ENCODE data around the gene VIPR1. TPM values are rescaled to one million over a fixed set of nuclear protein-coding genes. Genes with fewer than 3 reads are reported as not detected.

Gene VIPR1, protein sequence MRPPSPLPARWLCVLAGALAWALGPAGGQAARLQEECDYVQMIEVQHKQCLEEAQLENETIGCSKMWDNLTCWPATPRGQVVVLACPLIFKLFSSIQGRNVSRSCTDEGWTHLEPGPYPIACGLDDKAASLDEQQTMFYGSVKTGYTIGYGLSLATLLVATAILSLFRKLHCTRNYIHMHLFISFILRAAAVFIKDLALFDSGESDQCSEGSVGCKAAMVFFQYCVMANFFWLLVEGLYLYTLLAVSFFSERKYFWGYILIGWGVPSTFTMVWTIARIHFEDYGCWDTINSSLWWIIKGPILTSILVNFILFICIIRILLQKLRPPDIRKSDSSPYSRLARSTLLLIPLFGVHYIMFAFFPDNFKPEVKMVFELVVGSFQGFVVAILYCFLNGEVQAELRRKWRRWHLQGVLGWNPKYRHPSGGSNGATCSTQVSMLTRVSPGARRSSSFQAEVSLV
- 100 to 1,000 TPM in 1 of 4 donors, 10 to 100 TPM in 2, 1 to 10 TPM in 1; 6.3 to 117 (median 26.0) TPM for total RNA-seq

DNA sequence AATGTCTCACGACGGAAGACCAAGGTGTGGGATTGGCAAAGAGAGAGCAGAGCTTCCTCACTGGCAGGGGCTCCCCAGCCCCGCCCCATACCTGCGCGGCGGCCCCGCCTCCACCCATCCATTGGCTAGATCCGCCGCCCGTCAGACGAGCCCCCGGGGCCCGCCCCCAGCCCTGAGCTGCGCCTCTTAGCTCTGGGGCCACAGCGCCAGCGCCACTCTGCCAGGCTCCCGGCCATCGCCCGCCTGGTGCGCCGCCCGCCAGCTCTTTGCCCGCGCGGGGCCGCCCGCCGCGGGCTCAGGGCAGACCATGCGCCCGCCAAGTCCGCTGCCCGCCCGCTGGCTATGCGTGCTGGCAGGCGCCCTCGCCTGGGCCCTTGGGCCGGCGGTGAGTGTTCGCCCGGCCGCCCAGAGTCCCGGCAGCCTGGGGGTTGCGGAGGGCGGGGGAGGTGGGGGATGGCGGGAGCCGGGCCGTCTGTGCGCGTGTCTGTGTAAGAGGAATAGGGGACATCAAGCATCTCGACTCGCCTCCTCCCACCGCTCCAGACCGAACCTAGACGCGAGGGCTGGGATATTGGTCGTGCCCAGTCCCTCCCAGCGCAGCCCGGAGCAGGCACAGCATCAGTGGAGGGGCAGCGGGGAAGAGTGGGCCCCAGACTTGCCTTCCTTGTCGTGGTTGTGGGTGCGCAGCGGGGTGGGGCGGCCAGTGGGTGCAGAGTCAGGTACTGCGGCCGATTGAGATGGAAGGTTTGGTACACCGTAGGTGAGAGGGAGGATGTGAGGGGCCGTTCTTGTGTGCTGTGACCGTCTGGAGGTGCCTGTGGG lies at the start of gene VIPR1:
Gene VIPR1, plus strand, starts transcription at position 215 of the 822 bp plus-strand sequence. Its CDS starts 93 bp downstream, at position 308.
- intact Hi-C loops (cut with DNase I): loop anchor here (2.0 kb wide), 1 partner anchor 40 kb away; no protein-coding TSS in a partner anchor
- peak within 1 kb of the TSS in 1 of 3 donors; percentile 25 for H3K27ac ChIP-seq
- DNase-seq: peak; percentile 92 to 93
- H3K36me3 ChIP-seq: no peaks in the 10 kb centered on the region
- peaks cover 9 to 22% of the 10 kb centered on the region in 2 donors for H3K4me1 ChIP-seq
- TF ChIP-seq POLR2A (IDR thresholded peaks at IDR 0.05): peak in 1 of 2 donors; percentile 83
- TF ChIP-seq, protein P1, sequence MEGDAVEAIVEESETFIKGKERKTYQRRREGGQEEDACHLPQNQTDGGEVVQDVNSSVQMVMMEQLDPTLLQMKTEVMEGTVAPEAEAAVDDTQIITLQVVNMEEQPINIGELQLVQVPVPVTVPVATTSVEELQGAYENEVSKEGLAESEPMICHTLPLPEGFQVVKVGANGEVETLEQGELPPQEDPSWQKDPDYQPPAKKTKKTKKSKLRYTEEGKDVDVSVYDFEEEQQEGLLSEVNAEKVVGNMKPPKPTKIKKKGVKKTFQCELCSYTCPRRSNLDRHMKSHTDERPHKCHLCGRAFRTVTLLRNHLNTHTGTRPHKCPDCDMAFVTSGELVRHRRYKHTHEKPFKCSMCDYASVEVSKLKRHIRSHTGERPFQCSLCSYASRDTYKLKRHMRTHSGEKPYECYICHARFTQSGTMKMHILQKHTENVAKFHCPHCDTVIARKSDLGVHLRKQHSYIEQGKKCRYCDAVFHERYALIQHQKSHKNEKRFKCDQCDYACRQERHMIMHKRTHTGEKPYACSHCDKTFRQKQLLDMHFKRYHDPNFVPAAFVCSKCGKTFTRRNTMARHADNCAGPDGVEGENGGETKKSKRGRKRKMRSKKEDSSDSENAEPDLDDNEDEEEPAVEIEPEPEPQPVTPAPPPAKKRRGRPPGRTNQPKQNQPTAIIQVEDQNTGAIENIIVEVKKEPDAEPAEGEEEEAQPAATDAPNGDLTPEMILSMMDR (IDR thresholded peaks at IDR 0.05): no peak
- WGBS, 2 donors: 18% methylated on average over 10 to 18 of the region's 69 CpGs
- H3K9me3 ChIP-seq: no peaks in the 10 kb centered on the region
- H3K27me3 ChIP-seq: no peaks in the 10 kb centered on the region
- peak within 1 kb of the TSS; percentile 7 to 44 (median 43) for H3K4me3 ChIP-seq (replicated peaks in 1 of 3)

DNA sequence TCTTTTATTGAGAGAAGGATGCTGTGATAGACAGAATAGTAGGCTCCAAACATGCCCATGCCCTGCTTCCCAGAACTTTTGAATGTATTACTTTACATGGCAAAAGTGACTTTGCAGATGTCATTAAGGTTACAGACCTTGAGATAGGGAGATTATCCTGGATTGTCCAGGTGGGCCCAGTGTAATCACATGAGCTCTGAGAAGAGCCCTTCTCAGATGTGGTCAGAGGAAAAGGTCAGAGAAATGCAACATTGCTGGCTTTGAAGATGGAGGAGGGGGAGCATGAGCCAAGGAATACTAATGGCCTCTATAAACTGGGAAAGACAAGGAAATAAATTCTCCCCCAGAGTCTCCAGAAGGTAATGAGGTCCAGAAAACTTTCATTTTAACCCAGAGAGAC lies 46.2 kb upstream of the VIPR1 start:
- no peak overlapping the region for H3K27ac ChIP-seq
- no peaks in the 10 kb centered on the region for H3K27me3 ChIP-seq
- no peaks in the 10 kb centered on the region for H3K36me3 ChIP-seq
- DNase-seq: no peak
- intact Hi-C loops (cut with DNase I): no loop called here
- no peak overlapping the region for H3K4me3 ChIP-seq (replicated peaks in 1 of 3)
- no peak for TF ChIP-seq POLR2A (IDR thresholded peaks at IDR 0.05)
- TF ChIP-seq, protein P1 (IDR thresholded peaks at IDR 0.05): no peak
- no peaks in the 10 kb centered on the region for H3K9me3 ChIP-seq
- no peaks in the 10 kb centered on the region for H3K4me1 ChIP-seq

DNA sequence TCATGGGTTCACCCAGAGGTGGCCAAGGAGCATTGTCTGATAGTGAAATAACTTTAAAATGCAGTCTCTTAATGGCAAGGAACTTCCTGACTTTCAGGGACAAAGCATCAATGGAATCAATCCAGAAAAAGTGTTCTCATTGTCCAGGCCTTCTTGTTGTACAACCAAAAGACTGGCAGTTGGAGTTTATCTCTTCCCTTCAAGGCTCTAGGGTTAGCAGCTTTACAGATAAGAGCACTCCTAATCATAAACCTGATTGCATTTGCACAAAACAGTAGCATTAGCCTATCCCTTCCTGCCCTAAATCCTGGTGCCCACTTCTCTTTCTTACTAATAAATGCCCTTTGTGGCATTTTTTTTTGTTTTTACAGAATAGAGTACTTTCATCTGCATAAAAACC lies 43.3 kb upstream of the VIPR1 start:
- Histone ChIP-seq H3K9me3 (no peaks in the 10 kb centered on the region), H3K36me3 (no peaks in the 10 kb centered on the region), H3K27me3 (no peaks in the 10 kb centered on the region), H3K4me3 (replicated peaks in 1 of 3) (no peak overlapping the region), H3K27ac (no peak overlapping the region), H3K4me1 (no peaks in the 10 kb centered on the region)
- no peak for TF ChIP-seq POLR2A (IDR thresholded peaks at IDR 0.05)
- TF ChIP-seq, protein P1 (IDR thresholded peaks at IDR 0.05): no peak
- DNase-seq: no peak
- intact Hi-C loops (cut with DNase I): no loop called here

DNA sequence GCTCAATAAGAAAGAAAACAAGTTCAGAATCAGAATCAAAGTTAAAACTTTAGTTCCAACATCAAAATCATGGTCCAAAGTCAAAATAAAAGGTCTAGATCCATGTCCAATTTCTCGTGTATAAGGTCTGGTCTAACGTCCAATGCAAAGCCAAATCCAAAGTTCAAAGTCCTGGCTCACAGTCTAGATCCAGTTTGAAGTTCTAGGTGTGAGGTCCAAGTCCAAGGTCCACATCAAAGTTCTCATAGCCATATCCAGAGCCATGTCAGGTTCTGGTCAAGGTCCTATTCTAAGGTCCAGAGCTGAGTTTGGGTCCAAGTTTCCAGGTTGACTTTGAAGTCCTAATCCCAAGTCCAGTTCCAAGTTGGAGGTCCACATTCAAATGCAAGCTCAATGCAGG lies 40.7 kb upstream of the VIPR1 start:
- TF ChIP-seq, protein P1 (IDR thresholded peaks at IDR 0.05): no peak
- no peak for TF ChIP-seq POLR2A (IDR thresholded peaks at IDR 0.05)
- Histone ChIP-seq H3K27me3 (no peaks in the 10 kb centered on the region), H3K4me1 (no peaks in the 10 kb centered on the region), H3K27ac (no peak overlapping the region), H3K4me3 (replicated peaks in 1 of 3) (no peak overlapping the region), H3K9me3 (no peaks in the 10 kb centered on the region), H3K36me3 (no peaks in the 10 kb centered on the region)
- WGBS, 2 donors: 81 to 83% methylated on average over 2 of the region's 2 CpGs
- no peak for DNase-seq
- intact Hi-C loops (cut with DNase I): no loop called here

Data from thyroid gland (tissue), 4 donors.